GM12878 (cell line): Measurements from ENCODE around the gene PROCA1. TPM values are rescaled to one million over a fixed set of nuclear protein-coding genes. Genes with fewer than 3 reads are reported as not detected.

ENCODE experiments used
- ATAC-seq: fragments of 200-7000 bp; cut with Tn5 transposase; 3 replicates; pipeline ENCODE4 v1.9.1; 2020; ENCODE audit warnings: mild to moderate bottlenecking, moderate library complexity
- BruUV-seq: library from RNA; stranded (reverse); fragments of 400-500 nt; replicated peaks from 2 replicates; lab custom pipeline; 2021; lab: Mats Ljungman, UMichigan
- CTCF ChIA-PET: fragments of 300-600 bp; sonication (Branson Sonifier 250); formaldehyde crosslinking; extraction: SDS; loops from one replicate; lab custom pipeline; 2021; ENCODE audit warnings: inconsistent platforms; lab: Yijun Ruan, JAX
- POLR2A ChIA-PET: fragments of 350-600 bp; formaldehyde crosslinking; extraction: SDS; loops from one replicate; lab custom pipeline; 2021; ENCODE audit warnings: inconsistent platforms; lab: Charles Lee
- RAD21 ChIA-PET: fragments of 300-600 bp; sonication (Branson Sonifier 250); formaldehyde crosslinking; loops from one replicate; lab custom pipeline; 2023; ENCODE audit warnings: antibody characterized with exemption; ENCODE audit not compliant: unreplicated experiment; lab: Charles Lee
- SMC1A ChIA-PET: fragments of 300-600 bp; sonication (Branson Sonifier 250); formaldehyde crosslinking; loops from one replicate; lab custom pipeline; 2023; ENCODE audit not compliant: unreplicated experiment, uncharacterized antibody; lab: Charles Lee
- DNase-seq: peaks from one replicate; pipeline ENCODE4 v3.0.0-alpha.2; 2011; ENCODE audit warnings: low read depth, low spot score
- FAIRE-seq: peaks from 3 replicates; lab custom pipeline; 2011; peaks lifted over from hg19 to GRCh38; lab: Jason Lieb, UNC
- H2AFZ ChIP-seq: 2 replicates; pipeline ENCODE4 v1.6.0; 2011; ENCODE audit warnings: low read depth, low read length, control low read depth; ENCODE audit not compliant: control insufficient read depth
- H3K27ac ChIP-seq: 2 replicates; pipeline ENCODE4 v1.5.1; 2011; ENCODE audit warnings: control low read depth; ENCODE audit not compliant: control insufficient read depth, insufficient read depth
- H3K27me3 ChIP-seq, 2 experiments: replicated peaks in 1 of 2; 2 replicates each; pipeline versions ENCODE4 v1.6.0 to v1.6.1; 2011; ENCODE audit warnings: low read length in 1 of 2; ENCODE audit not compliant: control insufficient read depth in 2 of 2, insufficient read depth in 2 of 2
- H3K36me3 ChIP-seq, 2 experiments: 2 replicates each; pipeline ENCODE4 v1.5.1; 2011; ENCODE audit warnings: low read length in 1 of 2; ENCODE audit not compliant: control insufficient read depth in 2 of 2, insufficient read depth in 2 of 2
- H3K4me1 ChIP-seq: 2 replicates; pipeline ENCODE4 v1.6.1; 2011; ENCODE audit warnings: mild to moderate bottlenecking, low read length, moderate library complexity, mixed read lengths; ENCODE audit not compliant: control insufficient read depth, insufficient read depth
- H3K4me2 ChIP-seq: 2 replicates; pipeline ENCODE4 v1.6.0; 2011; ENCODE audit warnings: control low read depth; ENCODE audit not compliant: control insufficient read depth, insufficient read depth
- H3K4me3 ChIP-seq: fragments of 200-600 bp; sonication (generic); 2 replicates; pipeline ENCODE4 v1.5.1; 2016
- H3K79me2 ChIP-seq: 2 replicates; pipeline ENCODE4 v1.6.0; 2011; ENCODE audit warnings: low read length; ENCODE audit not compliant: control insufficient read depth, insufficient read depth
- H3K9ac ChIP-seq: 2 replicates; pipeline ENCODE4 v1.8.0; 2011; ENCODE audit warnings: low read length, control low read depth, mixed read lengths; ENCODE audit not compliant: control insufficient read depth, insufficient read depth
- H3K9me3 ChIP-seq: replicated peaks from 3 replicates; pipeline ENCODE4 v1.5.1; 2011; ENCODE audit warnings: mild to moderate bottlenecking, low read length; ENCODE audit not compliant: control insufficient read depth, insufficient read depth
- H4K20me1 ChIP-seq: 2 replicates; pipeline ENCODE4 v1.6.0; 2011; ENCODE audit not compliant: control insufficient read depth, insufficient read depth
- POLR2AphosphoS5 ChIP-seq: IDR thresholded peaks from 2 replicates; pipeline ENCODE4 v1.6.1; 2011; ENCODE audit warnings: mild to moderate bottlenecking, low read length, inconsistent platforms
- RUNX3 ChIP-seq: IDR thresholded peaks from 2 replicates; pipeline ENCODE4 v1.6.1; 2012; ENCODE audit warnings: low read length, inconsistent platforms
- SIN3A ChIP-seq: IDR thresholded peaks from 2 replicates; pipeline ENCODE4 v1.6.1; 2012; ENCODE audit warnings: low read depth, low read length, improper control_type of control experiment
- WGBS: methylation state at CpG from one replicate; pipeline ENCODE4 v1.1.6; 2016; ENCODE audit warnings: low lambda C conversion rate; ENCODE audit not compliant: insufficient replicate concordance, insufficient coverage; ENCODE audit errors: missing lambda C conversion rate; 5-methylcytosine and 5-hydroxymethylcytosine counted together
- in situ Hi-C: fragments of 300-500 bp; cut with MboI; formaldehyde crosslinking; loops from 9 replicates; pipeline ENCODE4 v1.14.3; 2018; ENCODE audit warnings: mixed read lengths
- intact Hi-C: fragments of 100-400 bp; cut with micrococcal nuclease; formaldehyde crosslinking; loops from one replicate; pipeline ENCODE4 v1.14.2; 2022; ENCODE audit not compliant: unreplicated experiment
- polyA plus RNA-seq, 11 experiments: library from polyadenylated mRNA; depleted of rRNA in 4 of 11; unstranded in 6 of 11; stranded (reverse) in 5 of 11; fragments of >200 nt; fragmentation: Nextera tagmentation in 4 of 11; fragmentation: Illumina TruSeq in 1 of 11; extraction: Ambion mirVana in 4 of 11; extraction: Trizol in 1 of 11; gene quantifications; 1 replicate in 1 of 11; 2 replicates in 10 of 11; pipeline versions ENCODE4 v1.2.1 to v1.2.3, GENCODE V29; 2011 to 2016; ENCODE audit warnings: inconsistent platforms in 2 of 11, missing spikeins in 2 of 11, low read depth in 1 of 11
- total RNA-seq, 4 experiments: library from RNA; depleted of rRNA in 3 of 4; stranded (reverse); fragments of >200 nt in 3 of 4; fragmentation: Illumina TruSeq in 1 of 4; extraction: Trizol in 1 of 4; gene quantifications; 2 replicates each; pipeline versions ENCODE4 v1.2.1 to v1.2.3, GENCODE V29; 2013 to 2021

The PROCA1 gene
- total and polyA plus RNA-seq, 10 of the 15 experiments (the other 5 are each of a cell fraction or from before 2014, with no cell fraction given): 0.35 to 4.8 (median 1.4) TPM

DNA sequence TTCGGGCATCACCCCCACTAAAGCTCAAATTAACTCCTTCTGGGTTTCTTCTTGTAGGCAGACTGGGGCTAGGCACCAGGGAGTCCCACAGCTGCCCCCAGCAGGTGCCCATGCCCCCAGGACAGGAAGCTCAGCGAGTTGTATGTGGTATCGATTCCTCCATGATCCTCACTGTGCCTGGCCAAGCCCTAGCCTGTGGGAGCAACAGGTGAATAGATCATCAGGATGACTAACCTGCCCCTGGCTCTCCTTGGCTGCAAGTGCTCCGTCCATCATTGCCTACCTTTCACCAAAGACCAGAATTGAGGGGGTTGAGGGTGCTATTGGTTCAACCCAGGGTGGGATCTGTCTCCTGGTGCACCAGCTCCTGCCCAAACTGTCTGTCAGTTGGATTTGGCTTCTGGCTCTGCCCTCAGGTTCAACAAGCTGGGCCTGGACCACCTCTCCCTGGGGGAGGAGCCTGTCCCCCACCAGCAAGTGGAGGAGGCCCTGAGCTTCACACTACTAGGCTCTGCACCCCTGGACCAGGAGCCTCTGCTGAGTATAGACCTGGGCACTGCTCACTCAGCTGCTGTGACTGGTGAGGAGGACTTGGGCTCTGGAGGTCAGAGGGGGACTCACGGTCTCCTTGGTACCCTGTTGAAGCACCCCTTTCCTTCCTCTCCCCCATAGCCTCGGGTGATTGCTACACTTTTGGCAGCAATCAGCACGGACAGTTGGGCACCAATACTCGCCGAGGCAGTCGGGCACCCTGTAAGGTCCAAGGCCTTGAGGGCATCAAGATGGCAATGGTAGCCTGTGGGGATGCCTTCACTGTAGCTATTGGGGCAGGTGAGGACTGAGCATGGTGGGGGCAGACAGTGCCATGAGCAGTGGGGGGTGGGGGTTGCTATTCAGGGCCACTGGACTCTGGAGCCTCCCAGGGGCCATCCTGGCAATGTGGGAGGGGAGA lies 29.0 kb upstream of the PROCA1 start:
- peak overlapping the region; percentile 70 for H3K4me2 ChIP-seq
- FAIRE-seq (no peak), DNase-seq (no peak), ATAC-seq (no peak)
- H3K27ac ChIP-seq: peak overlapping the region; percentile 96
- H3K4me3 ChIP-seq: peak overlapping the region; percentile 50; the same call in 1 of the 2 replicates
- no TSS peak for BruUV-seq
- peaks cover 0 to 5% of the 10 kb centered on the region in 2 experiments; a peak in 3 of 4 replicates for H3K36me3 ChIP-seq
- ChIA-PET POLR2A (interaction anchor here (0.5 to 15.2 kb wide), 9 partner anchors 9 to 211 kb away, joined by 3 to 485 read pairs (median 3); partner anchors contain the start of genes NEK8, PHF12, RPL23A and TLCD1), CTCF (interaction anchor here (0.6 to 7.4 kb wide), 8 partner anchors 10 to 190 kb away, joined by 3 to 95 read pairs (median 5); partner anchors contain the start of genes NEK8 and TLCD1), RAD21 (interaction anchor here (0.6 to 17.4 kb wide), 7 partner anchors 14 to 153 kb away, joined by 3 to 375 read pairs (median 5); partner anchors contain the start of genes NEK8, RPL23A and TLCD1), SMC1A (interaction anchor here (0.9 to 17.8 kb wide), 6 partner anchors 9 to 153 kb away, joined by 3 to 326 read pairs (median 5); partner anchors contain the start of genes FAM222B, NEK8, RPL23A and TLCD1)
- intact Hi-C loops: no loop called here
- peaks cover 6% of the 10 kb centered on the region; the same call in 2 of the 3 replicates for H3K9me3 ChIP-seq
- H3K79me2 ChIP-seq: peaks cover 51% of the 10 kb centered on the region
- in situ Hi-C loops: loop anchor here (25.0 kb wide), 1 partner anchor 1278 kb away; the partner anchor contains the start of gene KSR1
- WGBS: 72% methylated on average over 10 of the region's 10 CpGs
- peaks cover 59% of the 10 kb centered on the region for H3K4me1 ChIP-seq
- H4K20me1 ChIP-seq: peaks cover under 1% of the 10 kb centered on the region
- no peaks in the 10 kb centered on the region for H3K27me3 ChIP-seq
- H2AFZ ChIP-seq: no peak overlapping the region
- H3K9ac ChIP-seq: peak overlapping the region; percentile 28; the same call in 1 of the 2 replicates
- TF ChIP-seq RUNX3 (no peak), SIN3A (peak; percentile 18; the same call in 1 of the 2 replicates), POLR2AphosphoS5 (0 out of 2 replicates have a peak, but pooled peaks have one; percentile 16)
